ENCODE measurements around the gene HHIP.

GRCh38 chr4:144696376-144696775 lies 50.4 kb downstream of the HHIP start:
- TF ChIP-seq EZH2 (IDR thresholded peaks at IDR 0.05; ENCODE audit: borderline replicate concordance) (no peak), CTCF (IDR thresholded peaks at IDR 0.05; ENCODE audit: poor library complexity) (no peak)
